ENCODE results near the gene GALNT18.

The GALNT18 gene

GRCh38 chr11:11320825-11321224 is 301.0 kb downstream of the GALNT18 start:
- Histone ChIP-seq H3K27me3 (ENCODE audit: insufficient read depth, low read depth) (no peaks in the 10 kb centered on the region), H3K4me3 (IDR thresholded peaks at IDR 0.05; ENCODE audit: insufficient read depth, low read depth, low read length) (no peak overlapping the region), H4K20me1 (ENCODE audit: insufficient read depth) (no peaks in the 10 kb centered on the region), H3K4me1 (ENCODE audit: low read depth, poor library complexity, severe bottlenecking) (no peaks in the 10 kb centered on the region), H3K36me3 (ENCODE audit: insufficient read depth) (no peaks in the 10 kb centered on the region), H3K27ac (no peak overlapping the region), H3K9ac (no peak overlapping the region), H3K79me2 (ENCODE audit: insufficient read depth, low read depth) (no peaks in the 10 kb centered on the region), H2AFZ (ENCODE audit: low read depth) (no peak overlapping the region), H3K4me2 (no peak overlapping the region)
- TF ChIP-seq CTCF (conservative IDR thresholded peaks at IDR 0.05; ENCODE audit: low read depth, low read length) = no peak

- H3K9ac ChIP-seq = no peak overlapping the region
- H3K79me2 ChIP-seq (ENCODE audit: insufficient read depth, low read depth) = no peaks in the 10 kb centered on the region
- no peak overlapping the region for H3K4me3 ChIP-seq (IDR thresholded peaks at IDR 0.05; ENCODE audit: insufficient read depth, low read depth, low read length)
- H3K36me3 ChIP-seq (ENCODE audit: insufficient read depth) = no peaks in the 10 kb centered on the region
- H3K27me3 ChIP-seq (ENCODE audit: insufficient read depth, low read depth) = no peaks in the 10 kb centered on the region
- H3K27ac ChIP-seq = no peak overlapping the region
- no peak overlapping the region for H3K4me2 ChIP-seq
- no peaks in the 10 kb centered on the region for H3K4me1 ChIP-seq (ENCODE audit: low read depth, poor library complexity, severe bottlenecking)
- no peak overlapping the region for H2AFZ ChIP-seq (ENCODE audit: low read depth)
- H4K20me1 ChIP-seq (ENCODE audit: insufficient read depth) = no peaks in the 10 kb centered on the region
- TF ChIP-seq CTCF (conservative IDR thresholded peaks at IDR 0.05; ENCODE audit: low read depth, low read length) = no peak
Observed at GRCh38 chr11:11318961-11319360, 302.8 kb downstream of the GALNT18 start.

GRCh38 chr11:11318461-11318860 is 303.3 kb downstream of the GALNT18 start:
- Histone ChIP-seq H3K27me3 (ENCODE audit: insufficient read depth, low read depth) (no peaks in the 10 kb centered on the region), H3K4me1 (ENCODE audit: low read depth, poor library complexity, severe bottlenecking) (no peaks in the 10 kb centered on the region), H3K79me2 (ENCODE audit: insufficient read depth, low read depth) (no peaks in the 10 kb centered on the region), H3K27ac (no peak overlapping the region), H3K36me3 (ENCODE audit: insufficient read depth) (no peaks in the 10 kb centered on the region), H3K4me3 (IDR thresholded peaks at IDR 0.05; ENCODE audit: insufficient read depth, low read depth, low read length) (no peak overlapping the region), H4K20me1 (ENCODE audit: insufficient read depth) (no peaks in the 10 kb centered on the region), H3K9ac (no peak overlapping the region), H2AFZ (ENCODE audit: low read depth) (no peak overlapping the region), H3K4me2 (no peak overlapping the region)
- TF ChIP-seq CTCF (conservative IDR thresholded peaks at IDR 0.05; ENCODE audit: low read depth, low read length) = no peak

- Histone ChIP-seq H3K36me3 (ENCODE audit: insufficient read depth) (no peaks in the 10 kb centered on the region), H3K27me3 (ENCODE audit: insufficient read depth, low read depth) (no peaks in the 10 kb centered on the region), H3K9ac (no peak overlapping the region), H3K4me2 (no peak overlapping the region), H2AFZ (ENCODE audit: low read depth) (no peak overlapping the region), H4K20me1 (ENCODE audit: insufficient read depth) (no peaks in the 10 kb centered on the region), H3K79me2 (ENCODE audit: insufficient read depth, low read depth) (no peaks in the 10 kb centered on the region), H3K4me3 (IDR thresholded peaks at IDR 0.05; ENCODE audit: insufficient read depth, low read depth, low read length) (no peak overlapping the region), H3K27ac (no peak overlapping the region), H3K4me1 (ENCODE audit: low read depth, poor library complexity, severe bottlenecking) (no peaks in the 10 kb centered on the region)
- TF ChIP-seq CTCF (conservative IDR thresholded peaks at IDR 0.05; ENCODE audit: low read depth, low read length) = no peak
Observed at GRCh38 chr11:11316651-11317230, 305.1 kb downstream of the GALNT18 start.

All from KMS-11 (cell line).